ENCODE results near the gene CFAP74. TPM values are rescaled to one million over a fixed set of nuclear protein-coding genes. Genes with fewer than 3 reads are reported as not detected.

CFAP74 gene
- total and polyA plus RNA-seq, 2 donors (not counting 3 experiments of a cell fraction or from before 2014, with no cell fraction given) = not detected

DNA sequence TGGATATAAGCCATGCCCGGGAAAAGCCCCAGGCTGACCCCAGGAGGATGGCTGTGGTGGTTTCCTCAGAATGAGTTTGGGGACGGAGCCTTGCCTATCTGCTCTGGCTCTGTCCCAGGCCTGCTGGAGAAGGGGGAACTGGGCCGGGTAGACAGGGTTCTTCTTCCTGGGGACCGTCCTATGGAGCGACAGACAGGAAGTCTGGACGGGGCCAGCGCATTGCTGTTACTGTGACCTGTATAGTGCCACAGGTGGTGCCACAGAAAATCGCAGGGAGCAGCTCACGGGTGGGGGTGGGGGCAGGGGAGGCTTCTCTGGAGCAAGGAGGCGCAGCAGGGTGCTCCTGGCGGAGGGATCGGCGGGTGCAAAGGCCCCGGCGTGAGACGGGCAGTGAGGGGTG is 36.4 kb downstream of the CFAP74 start:
- ChIA-PET CTCF (no interaction called here), POLR2A (interaction anchor here (0.7 kb wide), 1 partner anchor 1800 kb away, joined by 6 read pairs; no protein-coding TSS in a partner anchor)
- BruUV-seq (replicated peaks) = no TSS peak
- Histone ChIP-seq H3K4me3 (replicated peaks in 1 of 3; ENCODE audit: insufficient read depth in 1 of 3, low read depth in 1 of 3, low read length in 3 of 3) (no peak overlapping the region), H3K9ac (replicated peaks; ENCODE audit: extremely low read depth, insufficient read depth, low read length) (no peak overlapping the region), H3K4me1 (ENCODE audit: control insufficient read depth, extremely low read depth, insufficient read depth, low read length) (no peaks in the 10 kb centered on the region), H3K36me3 (ENCODE audit: control insufficient read depth in 2 of 2, extremely low read depth in 1 of 2, insufficient read depth in 2 of 2, low read length in 2 of 2) (no peaks in the 10 kb centered on the region), H3K4me2 (ENCODE audit: insufficient read depth, low read length) (no peak overlapping the region), H3K9me3 (replicated peaks; ENCODE audit: control insufficient read depth, insufficient read depth, low read length) (no peaks in the 10 kb centered on the region), H2AFZ (ENCODE audit: low read depth, low read length) (no peak overlapping the region), H3K79me2 (ENCODE audit: control insufficient read depth, insufficient read depth, low read length) (no peaks in the 10 kb centered on the region), H3K27me3 (ENCODE audit: control insufficient read depth in 2 of 2, insufficient read depth in 2 of 2, low read length in 2 of 2) (no peaks in the 10 kb centered on the region), H3K9me1 (replicated peaks; ENCODE audit: control insufficient read depth, extremely low read depth, insufficient read depth, low read length) (no peaks in the 10 kb centered on the region), H4K20me1 (replicated peaks; ENCODE audit: control insufficient read depth, extremely low read depth, insufficient read depth, low read length) (no peaks in the 10 kb centered on the region), H3K27ac (ENCODE audit: insufficient read depth, low read depth, low read length) (no peak overlapping the region)
- TF ChIP-seq GATA2 (IDR thresholded peaks at IDR 0.05; ENCODE audit: insufficient read depth, insufficient read length, low read depth, low read length) = no peak
- TF ChIP-seq, protein P1, sequence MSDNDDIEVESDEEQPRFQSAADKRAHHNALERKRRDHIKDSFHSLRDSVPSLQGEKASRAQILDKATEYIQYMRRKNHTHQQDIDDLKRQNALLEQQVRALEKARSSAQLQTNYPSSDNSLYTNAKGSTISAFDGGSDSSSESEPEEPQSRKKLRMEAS (IDR thresholded peaks at IDR 0.05; ENCODE audit: insufficient read depth, insufficient read length) = no peak
- TF ChIP-seq, protein P2, sequence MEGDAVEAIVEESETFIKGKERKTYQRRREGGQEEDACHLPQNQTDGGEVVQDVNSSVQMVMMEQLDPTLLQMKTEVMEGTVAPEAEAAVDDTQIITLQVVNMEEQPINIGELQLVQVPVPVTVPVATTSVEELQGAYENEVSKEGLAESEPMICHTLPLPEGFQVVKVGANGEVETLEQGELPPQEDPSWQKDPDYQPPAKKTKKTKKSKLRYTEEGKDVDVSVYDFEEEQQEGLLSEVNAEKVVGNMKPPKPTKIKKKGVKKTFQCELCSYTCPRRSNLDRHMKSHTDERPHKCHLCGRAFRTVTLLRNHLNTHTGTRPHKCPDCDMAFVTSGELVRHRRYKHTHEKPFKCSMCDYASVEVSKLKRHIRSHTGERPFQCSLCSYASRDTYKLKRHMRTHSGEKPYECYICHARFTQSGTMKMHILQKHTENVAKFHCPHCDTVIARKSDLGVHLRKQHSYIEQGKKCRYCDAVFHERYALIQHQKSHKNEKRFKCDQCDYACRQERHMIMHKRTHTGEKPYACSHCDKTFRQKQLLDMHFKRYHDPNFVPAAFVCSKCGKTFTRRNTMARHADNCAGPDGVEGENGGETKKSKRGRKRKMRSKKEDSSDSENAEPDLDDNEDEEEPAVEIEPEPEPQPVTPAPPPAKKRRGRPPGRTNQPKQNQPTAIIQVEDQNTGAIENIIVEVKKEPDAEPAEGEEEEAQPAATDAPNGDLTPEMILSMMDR (IDR thresholded peaks at IDR 0.05; ENCODE audit: extremely low read depth in 1 of 2, insufficient read depth in 1 of 2, low read depth in 1 of 2, low read length in 2 of 2) = no peak
- TF ChIP-seq POLR2AphosphoS5 (IDR thresholded peaks at IDR 0.05; ENCODE audit: insufficient read depth, low read depth, low read length) = no peak
- TF ChIP-seq JUN (IDR thresholded peaks at IDR 0.05; ENCODE audit: borderline replicate concordance, insufficient read depth, insufficient read length, low read depth) = no peak
- FAIRE-seq (no peak), DNase-seq (ENCODE audit: low read depth, low spot score) (no peak)
- intact Hi-C loops (cut with micrococcal nuclease) = no loop called here
- dilution Hi-C loops (cut with MboI; ENCODE audit: extremely low pct_ligation_motif_present, low sequenced_read_pairs) = no loop called here

Data from endothelial cell of umbilical vein (primary cell).